GM19455 (cell line): ENCODE results near the gene LAMA4.

ENCODE experiments used
- ATAC-seq: cut with Tn5 transposase; IDR thresholded peaks from one replicate; pipeline ENCODE4 v1.9.1; 2021; ENCODE audit not compliant: unreplicated experiment

LAMA4 gene

DNA sequence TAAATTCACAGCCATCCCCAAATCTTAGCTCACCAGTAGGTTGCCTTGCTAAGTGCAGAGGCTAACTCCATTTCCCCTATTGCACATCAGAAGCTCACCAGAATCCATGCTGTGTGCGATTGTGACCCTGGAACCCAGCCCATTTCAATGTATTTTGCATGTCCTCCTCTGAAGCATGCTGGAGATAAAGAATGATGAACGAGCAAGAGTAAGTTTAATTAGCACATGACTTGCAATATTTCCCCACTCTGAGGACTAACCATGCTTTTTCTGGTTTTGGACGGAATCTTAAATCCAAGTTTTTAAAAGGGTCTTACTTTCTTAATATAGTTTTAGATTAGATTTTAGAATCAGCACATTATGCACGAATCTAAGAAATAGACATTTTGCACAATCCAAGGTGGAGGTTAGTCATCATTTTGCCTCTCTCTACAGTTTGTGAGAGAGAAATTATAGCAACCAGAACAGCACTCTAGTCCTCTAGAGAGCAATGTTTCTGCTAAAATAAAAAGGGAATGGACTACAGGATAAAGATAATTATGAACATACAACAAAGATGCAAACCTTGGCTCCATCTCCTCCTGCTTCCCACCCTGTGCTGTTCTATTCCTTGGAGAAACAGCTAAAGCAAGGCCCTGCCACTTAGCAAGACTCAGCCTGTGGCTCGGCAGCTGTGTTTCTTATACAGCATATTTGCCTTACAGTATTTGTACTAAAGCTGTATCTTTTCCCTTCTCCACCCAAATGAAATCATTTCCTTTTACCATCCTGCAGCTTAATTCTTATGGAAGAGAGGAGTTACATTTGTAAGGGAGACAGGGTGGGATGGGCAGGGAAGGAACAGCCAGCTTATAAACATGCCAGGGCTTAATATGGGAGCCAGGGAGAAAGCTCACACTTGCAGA, 24.9 kb upstream of the LAMA4 start:
- no peak for ATAC-seq

DNA sequence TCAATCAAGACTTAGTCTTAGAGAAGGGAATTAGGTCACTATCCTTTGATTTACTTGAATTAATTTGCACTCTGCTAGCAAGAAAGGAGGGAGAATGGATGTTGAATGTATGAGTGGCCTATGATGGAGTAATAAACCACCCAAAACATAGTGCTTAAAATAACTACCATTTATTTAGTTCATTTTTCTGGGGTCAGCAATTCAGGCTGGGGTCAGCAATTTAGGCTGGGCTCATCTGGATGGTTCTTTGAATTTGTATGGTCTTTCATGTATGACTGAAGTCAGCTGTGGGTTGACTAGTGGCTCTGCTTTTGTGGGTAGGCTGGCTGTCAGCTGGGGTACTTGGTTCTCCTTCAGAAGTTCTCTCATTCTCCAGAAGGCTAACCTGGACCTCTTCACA, 21.0 kb upstream of the LAMA4 start:
- no peak for ATAC-seq

DNA sequence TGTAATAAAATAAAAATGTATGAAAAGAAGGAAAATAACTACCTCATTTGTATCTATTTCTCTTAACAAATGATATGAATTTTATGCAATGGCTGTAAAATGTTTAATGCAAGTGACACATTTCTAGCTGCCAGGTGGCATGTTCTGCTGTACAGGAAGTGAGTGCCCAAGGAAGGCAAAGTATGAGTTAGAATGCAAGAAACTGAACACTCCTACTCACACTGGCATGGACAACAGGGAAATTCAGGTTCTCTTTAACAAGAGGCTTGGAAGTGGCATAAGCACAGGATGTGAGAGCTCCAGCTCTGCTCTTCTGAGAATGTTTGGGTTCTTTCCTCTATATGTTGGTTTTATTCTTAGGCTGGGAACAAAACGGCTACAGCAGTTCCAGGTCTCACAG, 20.4 kb upstream of the LAMA4 start:
- no peak for ATAC-seq

DNA sequence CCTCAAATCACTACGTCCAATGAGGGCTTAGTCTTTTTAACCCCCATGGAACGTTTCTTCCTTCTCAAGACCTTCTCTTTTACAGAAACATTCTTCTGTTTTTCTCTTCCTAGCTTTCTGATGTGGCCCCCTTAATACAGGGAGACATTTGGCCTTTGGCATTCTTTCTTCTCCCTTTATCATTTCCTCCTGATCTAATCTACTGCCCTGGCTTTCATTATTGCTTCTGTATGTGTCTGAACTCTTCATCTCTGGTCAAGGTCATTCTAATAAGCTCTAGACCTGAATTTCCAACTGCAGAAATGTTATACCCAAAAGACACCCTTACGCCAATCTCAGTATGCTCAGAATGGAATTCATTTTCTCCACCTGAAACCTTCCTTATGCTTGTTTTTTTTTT, 18.4 kb upstream of the LAMA4 start:
- no peak for ATAC-seq

DNA sequence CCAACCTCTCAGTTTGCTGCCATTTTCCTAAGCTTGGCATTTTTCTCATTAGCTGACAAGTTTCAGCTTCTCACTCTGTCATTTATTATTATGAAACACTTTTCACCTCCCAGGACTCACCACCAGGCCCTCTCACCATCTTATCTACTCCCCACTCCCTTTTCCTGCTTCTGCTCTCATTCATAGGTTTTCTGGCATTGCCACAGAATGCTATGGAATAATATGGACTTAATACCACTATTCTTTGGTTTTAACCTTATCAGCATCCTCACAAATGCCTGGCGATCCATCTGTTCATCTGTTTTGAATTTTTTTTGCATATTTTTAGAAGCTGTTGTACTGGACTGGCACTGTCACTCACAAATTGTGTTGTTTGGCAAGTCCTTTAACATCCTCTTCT, 16.4 kb upstream of the LAMA4 start:
- no peak for ATAC-seq

DNA sequence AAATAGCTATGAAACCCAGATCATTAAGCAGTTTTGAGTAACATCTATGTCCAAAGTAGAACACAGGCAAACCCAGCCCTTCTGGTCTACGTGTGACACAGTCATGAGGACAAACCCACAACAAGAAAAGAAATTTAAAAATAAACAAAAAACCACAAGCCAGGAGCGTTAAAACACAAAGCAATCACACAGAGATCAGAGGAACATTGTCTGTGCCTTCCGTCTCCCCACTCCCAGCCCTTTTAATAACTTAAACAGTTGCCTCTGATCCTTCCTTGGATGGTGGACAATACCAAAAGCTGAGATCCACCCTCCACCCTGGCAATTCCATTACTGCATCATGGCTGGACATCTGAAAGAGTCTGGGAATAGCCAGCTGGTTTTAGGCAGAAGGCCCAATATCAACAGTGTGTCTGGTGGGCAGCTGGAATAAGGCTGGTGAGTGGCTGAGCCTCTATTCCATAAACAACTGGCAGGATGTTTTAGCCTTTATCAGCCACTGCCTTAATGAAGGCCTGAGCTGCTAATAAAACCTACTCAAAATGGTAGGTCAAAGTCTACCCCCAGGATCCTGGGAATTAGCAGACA, 15.7 kb upstream of the LAMA4 start:
- no peak for ATAC-seq

DNA sequence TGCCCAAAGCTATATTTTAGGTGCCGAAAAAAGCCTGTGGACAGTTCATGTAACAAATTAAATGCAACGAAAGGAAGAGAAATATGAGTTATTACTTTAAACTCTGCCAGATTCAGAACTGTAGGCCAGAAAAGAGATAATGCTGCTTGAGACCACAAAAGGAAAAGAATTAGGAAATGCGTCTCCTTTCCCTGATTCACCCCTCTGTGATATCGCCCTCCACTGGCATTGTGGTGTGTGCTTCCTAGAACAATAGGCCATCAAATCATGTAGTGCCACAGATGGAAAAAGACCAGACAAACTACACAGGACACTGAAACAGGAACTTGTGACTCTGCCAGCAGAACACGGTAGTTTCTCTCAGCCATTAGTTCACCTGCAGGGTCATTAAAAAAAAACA, 14.7 kb upstream of the LAMA4 start:
- ATAC-seq, result no peak

DNA sequence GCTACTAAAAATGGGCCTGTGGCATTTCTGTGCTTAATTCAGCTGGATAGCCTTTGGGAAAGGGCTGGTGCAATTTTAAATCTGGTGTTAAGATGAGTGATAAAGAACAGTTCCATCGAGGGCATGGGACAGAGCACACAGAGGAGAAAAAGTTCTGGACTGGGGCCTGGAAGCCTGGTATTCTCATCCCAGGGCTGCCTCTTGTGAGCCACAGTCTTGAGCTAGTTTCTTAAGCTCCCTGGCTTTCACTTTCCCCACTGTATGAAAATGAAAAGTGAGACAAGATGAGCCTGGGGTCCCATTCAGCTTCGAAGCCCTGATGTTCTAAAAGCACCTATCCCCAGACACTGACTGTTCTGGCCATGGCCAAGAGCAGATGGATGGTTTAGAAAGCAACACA, 14.3 kb upstream of the LAMA4 start:
- no peak for ATAC-seq

DNA sequence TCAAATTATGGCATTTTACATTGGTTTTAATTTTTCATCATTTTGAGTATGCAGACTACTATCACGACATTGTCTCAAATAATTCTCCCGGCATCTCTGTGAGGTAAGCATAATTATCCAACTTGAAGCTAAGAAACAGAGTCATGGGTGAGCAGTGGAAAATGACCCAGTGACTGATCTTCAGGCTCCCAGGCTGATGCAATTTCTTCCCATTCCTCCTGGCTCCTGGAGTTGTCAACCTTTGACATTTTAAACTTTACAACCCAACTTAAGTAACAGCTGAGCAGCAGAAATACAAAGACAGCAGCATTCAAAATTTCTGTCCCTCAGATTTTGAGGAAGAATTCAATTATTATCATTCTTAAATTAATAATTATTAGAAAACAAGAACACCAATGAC, 13.7 kb upstream of the LAMA4 start:
- ATAC-seq, result no peak

DNA sequence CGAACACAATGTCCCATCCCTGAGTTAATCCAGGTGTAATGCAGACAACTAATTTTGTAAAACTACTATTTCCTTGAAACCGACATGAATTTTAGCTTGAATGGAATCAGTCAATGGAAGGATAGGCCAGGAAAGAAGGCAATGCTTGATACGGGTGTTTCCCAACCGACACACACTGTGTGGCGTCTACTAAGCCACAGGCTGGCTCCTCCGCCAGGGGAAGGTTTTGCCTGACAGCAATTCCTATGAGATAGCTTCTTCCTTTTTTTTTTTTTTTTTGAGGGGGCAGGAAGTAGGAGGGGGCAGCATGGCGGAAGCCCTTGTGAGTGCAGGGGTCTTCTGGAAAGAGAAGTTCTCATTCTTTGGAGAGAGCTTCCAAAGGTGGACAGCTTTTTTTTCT, 12.0 kb upstream of the LAMA4 start:
- no peak for ATAC-seq

DNA sequence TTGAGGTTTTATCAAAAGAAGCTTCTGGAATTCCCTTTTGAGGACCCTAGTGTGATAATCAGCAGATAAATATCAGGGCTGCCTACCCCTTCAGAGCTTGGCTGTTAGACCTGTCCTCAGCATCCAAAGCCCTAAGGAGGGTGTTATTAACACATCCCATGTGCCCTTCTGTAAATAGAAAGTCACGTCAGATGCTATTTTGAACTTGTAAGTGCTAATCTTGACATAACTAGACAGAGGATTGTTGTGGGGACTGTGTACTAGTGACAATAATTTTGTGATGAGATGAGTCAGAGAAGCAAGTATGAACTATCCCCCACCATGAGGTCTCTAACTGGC, 4.9 kb upstream of the LAMA4 start:
- no peak for ATAC-seq

DNA sequence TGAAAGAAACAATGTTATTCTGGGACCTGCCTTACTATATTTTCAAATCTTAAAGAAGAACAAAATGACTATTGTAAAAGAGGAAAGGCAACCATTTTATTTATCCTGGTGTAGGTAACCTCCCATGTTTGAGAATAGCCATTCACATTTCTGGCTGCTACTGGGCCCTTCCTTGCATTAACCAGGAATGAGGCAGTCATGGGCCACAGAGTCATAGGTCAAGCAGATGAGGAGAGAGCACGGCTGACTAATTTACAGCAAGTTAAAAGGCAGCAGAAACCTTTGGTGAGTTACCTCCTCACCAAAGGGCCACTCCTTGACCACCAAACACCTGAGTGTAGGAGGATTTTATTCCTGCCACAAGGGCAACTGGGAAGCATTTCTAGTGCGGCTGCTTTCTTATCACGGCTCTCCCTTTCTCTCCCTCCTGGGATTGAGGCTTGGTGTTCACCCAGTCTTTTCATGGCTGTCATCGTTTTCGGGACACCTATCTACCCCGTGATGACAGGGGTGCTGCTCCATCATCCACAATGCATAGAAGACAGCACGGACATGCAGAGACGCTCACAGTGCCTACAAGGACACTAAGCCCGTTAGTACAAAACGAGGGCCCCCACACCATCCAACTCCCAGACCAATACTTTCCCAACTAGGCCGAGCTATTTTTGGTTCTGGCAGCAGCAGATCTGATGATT, 4.4 kb upstream of the LAMA4 start:
- ATAC-seq, result no peak

DNA sequence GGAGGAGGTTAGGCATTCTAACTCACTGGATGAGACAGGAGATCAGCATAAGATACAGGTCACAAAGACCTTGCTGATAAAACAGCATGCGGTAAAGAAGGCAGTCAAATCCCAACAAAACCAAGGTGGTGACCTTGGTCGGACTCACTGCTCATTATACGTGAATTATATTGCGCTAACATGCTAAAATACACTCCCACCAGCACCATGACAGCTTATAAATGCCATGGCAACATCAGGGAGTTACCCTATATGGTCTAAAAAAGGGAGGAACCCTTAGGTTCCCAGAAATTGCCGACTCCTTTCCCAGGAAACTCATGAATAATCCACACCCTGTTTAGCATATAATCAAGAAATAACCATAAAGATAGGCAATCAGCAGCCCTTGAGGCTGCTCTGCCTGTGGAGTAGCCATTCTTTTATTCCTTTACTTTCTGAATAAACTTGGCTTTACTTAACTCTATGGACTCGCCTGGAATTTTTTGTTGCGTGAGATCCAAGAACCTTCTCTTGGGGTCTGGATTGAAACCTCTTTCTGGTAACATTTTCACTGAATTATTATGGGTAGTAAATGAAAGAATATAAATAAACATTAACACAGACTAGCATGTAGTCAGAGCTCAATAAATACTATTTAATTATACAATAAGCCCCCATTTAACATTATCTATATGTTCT, 3.0 kb upstream of the LAMA4 start:
- no peak for ATAC-seq

DNA sequence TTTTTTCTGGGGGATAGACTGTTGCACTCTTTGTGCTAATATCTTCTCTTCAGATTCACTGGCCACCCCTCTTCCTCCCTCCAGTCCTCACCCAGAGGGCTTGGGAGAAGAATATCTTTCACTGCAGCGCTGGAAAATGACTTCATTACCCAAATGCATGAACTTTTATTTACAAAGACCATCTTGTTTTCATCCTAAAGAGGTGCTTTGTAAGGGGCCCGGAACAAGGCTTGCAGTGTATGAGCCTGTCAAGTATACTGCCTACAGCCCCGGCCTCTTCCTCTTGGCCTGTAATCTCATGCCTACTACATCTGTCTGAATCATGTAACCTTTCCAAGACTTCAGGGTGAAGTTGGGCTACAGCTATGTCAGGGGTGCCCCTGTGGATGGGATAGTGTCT, 554 bp upstream of the LAMA4 start:
- no peak for ATAC-seq

DNA sequence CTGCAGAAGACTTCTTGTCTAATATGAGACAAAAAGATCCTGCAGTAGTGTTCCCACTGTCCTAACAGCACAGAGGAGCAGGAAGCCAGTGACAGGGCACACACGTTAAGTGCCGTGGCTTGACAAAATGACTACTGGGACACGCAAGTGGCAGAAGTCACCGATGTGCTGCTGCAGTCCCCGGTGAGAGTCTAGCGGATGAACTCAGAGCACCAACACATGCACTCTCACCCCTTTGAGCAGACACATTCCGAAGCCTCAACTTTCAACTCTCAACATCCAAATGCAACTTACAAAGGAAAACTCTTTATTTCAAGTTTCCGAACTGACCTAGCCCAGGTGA, 898 bp downstream of the LAMA4 start:
- no peak for ATAC-seq

DNA sequence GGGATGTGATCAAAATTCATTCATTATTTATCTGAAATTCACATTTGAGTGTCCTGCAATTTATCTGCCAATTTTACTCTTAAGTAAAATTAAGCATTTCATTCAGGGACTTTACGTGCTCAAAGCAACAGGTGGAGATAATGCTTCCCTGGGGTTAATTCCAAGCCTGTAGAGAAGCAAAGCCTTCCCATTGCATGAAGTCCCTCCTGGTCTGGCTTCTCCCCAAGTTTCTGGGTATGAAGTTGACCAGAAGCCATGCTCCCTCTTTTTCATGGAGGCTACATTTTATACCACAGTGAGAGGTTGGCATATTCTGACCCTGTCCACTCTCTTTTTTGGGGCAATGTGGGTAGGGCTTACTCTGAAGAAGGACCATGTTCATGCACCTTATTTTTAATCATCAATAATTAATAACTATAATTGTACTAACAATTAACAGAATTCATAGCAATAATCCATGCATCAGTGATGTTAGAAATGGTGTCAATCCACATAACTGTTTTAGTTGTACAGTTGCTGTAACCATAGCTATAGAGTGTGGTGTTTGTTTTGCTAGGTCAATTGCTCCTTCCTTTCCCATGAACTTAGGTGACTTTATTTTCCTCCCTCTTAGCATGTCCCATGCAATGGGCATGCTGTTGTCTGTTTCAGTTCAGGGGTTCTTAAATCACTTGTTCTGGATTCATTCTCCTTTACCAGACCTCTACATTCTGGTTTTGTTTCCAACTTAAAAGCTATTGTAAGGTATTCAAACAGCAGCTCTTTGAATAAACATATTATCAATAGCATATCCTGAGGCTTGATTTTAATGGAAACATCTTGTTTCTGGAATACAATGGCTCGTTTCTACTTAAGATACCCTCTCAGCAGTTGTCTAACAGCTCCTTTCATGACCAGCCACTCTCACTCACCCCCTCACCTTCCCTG, 1.5 kb downstream of the LAMA4 start:
- no peak for ATAC-seq

DNA sequence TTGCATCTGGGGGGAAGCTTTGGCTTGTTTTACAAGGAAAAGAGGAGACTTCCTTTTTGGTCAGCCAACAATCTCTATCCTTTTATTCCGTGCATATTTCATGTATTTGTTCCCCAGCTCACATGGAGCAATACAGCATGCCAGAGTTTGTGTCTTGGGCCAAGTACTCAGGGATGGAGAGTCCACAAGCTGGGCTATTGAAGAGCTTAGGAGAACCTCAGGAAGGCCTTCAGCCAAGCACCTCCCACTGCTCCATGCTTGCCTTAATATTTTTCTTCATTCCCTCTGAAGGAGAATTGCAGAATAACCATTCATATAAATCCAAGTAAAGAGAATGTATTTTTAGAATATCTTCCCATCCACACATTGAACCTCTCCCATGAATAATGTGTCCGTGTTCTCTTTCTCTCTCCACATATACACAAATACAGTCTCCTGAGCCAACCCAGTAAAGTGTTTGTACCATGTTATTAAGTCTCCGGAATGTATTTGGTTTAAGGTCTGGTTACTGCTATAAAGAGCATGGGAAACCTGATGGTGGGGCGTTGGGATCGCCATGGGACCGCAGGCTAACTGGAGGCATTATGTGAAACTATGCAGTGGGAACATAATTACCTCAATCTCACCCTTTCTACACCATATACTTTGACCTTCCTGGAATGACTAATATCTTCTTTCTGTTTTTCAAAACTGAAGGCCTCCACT, 3.0 kb downstream of the LAMA4 start:
- ATAC-seq, result no peak

DNA sequence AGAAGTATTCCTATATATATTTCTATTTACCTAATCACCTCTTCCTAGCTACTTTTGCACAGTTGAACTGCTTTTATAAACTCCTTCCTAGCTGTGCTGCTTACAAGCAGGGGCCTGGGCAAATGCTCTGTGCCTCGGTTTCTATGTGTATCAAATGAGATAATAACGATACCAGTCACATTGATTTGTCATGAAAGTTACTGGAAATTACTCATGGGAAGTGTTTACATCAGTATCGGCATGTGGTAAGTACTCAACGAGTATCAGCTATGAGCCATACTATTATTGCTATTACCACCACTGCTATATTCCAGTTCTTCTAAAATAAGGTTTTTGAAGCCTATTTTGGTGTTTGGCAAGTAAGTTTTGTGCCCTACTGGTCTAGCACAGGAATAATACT, 4.9 kb downstream of the LAMA4 start:
- no peak for ATAC-seq

DNA sequence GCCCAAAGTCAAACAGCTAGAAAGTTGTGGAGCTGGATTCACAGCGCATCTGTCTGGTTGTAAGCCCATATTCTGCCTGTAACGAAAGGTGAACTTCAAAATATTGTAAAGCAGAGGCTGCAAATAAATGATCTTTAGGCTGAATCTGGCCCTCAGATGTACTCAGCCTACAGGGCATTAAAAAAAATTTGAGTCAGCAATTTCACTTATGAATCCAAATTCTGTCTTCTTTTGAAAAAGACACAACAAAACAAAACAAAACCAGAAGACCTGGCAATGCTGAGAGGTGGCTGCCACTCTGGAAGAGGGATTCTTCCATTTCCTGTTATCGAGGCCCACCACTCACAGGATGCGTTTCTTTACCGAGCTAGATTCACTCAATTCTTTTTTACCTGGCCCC, 7.1 kb downstream of the LAMA4 start:
- ATAC-seq, result no peak

DNA sequence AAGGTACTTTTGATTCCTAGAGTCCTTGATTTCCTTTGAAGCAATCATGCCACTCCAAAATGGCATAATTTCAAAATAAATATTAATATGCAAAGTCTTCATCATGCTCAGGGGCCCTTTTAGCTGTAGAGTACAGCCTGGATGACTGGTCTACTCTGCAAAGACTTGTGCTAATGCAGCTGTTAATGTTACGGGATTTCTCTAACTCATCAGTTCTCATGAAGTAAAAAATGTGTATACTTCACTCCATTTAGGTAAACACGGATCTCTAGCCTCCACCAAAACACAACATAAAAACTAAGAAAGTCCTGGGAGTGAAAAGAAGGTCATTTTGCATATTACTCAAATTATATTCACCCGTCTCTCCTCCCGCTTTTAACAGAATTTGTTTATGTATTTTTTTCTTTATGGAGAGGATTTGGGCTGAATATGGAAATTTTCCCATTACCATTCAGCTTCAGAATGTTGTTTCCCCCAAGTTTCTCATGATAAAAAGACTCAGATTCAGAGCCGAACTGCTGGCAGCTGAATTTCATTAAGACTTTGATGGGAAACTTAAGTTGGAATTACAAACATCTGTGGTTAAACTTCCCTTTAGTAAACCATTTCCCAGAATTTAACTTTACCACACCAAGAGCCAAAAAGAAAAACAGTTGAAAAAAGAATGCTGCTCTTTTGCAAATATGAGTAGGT, 8.7 kb downstream of the LAMA4 start:
- ATAC-seq, result no peak
